Measurements from ENCODE around the gene PDE4D. TPM values are rescaled to one million over a fixed set of nuclear protein-coding genes. Genes with fewer than 3 reads are reported as not detected.

PDE4D gene
- total and polyA plus RNA-seq, 2 of the 4 experiments (the other 2 are of a cell fraction), result 1.4 to 7.9 TPM

DNA sequence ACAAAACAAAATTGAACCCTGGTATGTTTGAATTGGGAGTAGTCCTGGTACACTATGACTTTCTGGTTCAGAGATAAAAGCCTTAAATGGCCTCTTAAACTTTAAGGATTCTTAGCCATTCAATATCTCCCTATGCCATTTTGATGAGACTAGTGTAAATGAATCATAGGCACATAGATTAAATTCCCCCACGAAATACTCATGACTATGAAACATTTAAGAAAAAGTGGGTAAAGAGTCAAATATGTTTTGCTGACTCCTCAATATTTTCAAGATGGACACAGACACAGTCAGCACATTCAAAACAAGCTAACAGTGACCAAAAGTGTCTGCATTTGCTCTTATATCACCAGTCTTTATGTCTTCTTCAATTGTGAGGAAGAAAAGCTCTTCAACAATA lies 278.3 kb downstream of the PDE4D start:
- Histone ChIP-seq H3K27me3 (ENCODE audit: control insufficient read depth, insufficient read depth, low read length) (no peaks in the 10 kb centered on the region), H2BK5ac (ENCODE audit: low read depth, low read length, poor library complexity, severe bottlenecking) (no peak overlapping the region), H2BK20ac (ENCODE audit: low read depth, low read length) (no peak overlapping the region), H2BK15ac (ENCODE audit: low read depth, low read length) (no peak overlapping the region), H3K14ac (replicated peaks; ENCODE audit: low read depth, low read length) (no peak overlapping the region), H3K4me3 (ENCODE audit: insufficient read depth, low read depth, low read length) (no peak overlapping the region), H2AFZ (replicated peaks; ENCODE audit: low read length, poor library complexity) (no peak overlapping the region), H3K56ac (ENCODE audit: extremely low read depth, insufficient read depth, low read length) (no peak overlapping the region), H4K91ac (ENCODE audit: insufficient read depth, low read depth, low read length) (no peak overlapping the region), H3K9me3 (ENCODE audit: control insufficient read depth, insufficient read depth, low read length) (no peaks in the 10 kb centered on the region), H4K5ac (ENCODE audit: low read depth, low read length) (no peak overlapping the region), H3K9me1 (ENCODE audit: insufficient read depth, low read length) (no peaks in the 10 kb centered on the region), H3K4me2 (ENCODE audit: low read depth, low read length) (no peak overlapping the region), H2AK9ac (replicated peaks; ENCODE audit: low read depth, low read length, poor library complexity) (no peak overlapping the region), H2AK5ac (ENCODE audit: low read depth, low read length) (no peak overlapping the region), H3K27ac (ENCODE audit: insufficient read depth, low read length) (no peak overlapping the region), H3K4ac (ENCODE audit: low read depth, low read length) (no peak overlapping the region), H3K4me1 (ENCODE audit: control insufficient read depth, insufficient read depth, low read length) (no peaks in the 10 kb centered on the region), H4K20me1 (ENCODE audit: insufficient read depth, low read length) (no peaks in the 10 kb centered on the region), H3K23ac (ENCODE audit: low read depth, low read length) (no peak overlapping the region), H3K9ac (ENCODE audit: low read depth, low read length) (no peak overlapping the region), H3K79me1 (ENCODE audit: low read depth in 1 of 2, low read length in 2 of 2) (no peaks in the 10 kb centered on the region), H3K36me3 (ENCODE audit: control insufficient read depth, insufficient read depth, low read length) (no peaks in the 10 kb centered on the region), H2BK120ac (ENCODE audit: low read depth, low read length) (no peak overlapping the region), H4K8ac (ENCODE audit: low read depth in 2 of 2, low read length in 2 of 2) (no peak overlapping the region), H3K18ac (ENCODE audit: low read depth, low read length) (no peak overlapping the region)
- TF ChIP-seq MAFK (IDR thresholded peaks at IDR 0.05; ENCODE audit: low read depth, low read length) (peak; percentile 95), BHLHE40 (IDR thresholded peaks at IDR 0.05; ENCODE audit: low read depth, low read length) (no peak)
- peak; percentile 24; the same call in 1 of the 2 replicates for ATAC-seq (ENCODE audit: low read depth)
- no peak for DNase-seq
- BruUV-seq (replicated peaks), result no TSS peak
- ChIA-PET POLR2A (ENCODE audit: unreplicated experiment) (no interaction called here), CTCF (no interaction called here)
- dilution Hi-C loops (cut with HindIII; ENCODE audit: low sequenced_read_pairs, unreplicated experiment) (no loop called here), in situ Hi-C loops (cut with MboI; ENCODE audit: low sequenced_read_pairs) (no loop called here), intact Hi-C loops (cut with micrococcal nuclease) (no loop called here)
- no CpG with 5 or more reads among the region's 1 CpG for WGBS, 2 experiments (ENCODE audit: extremely low coverage in 2 of 2, insufficient read length in 1 of 2)

All from IMR-90 (cell line).